Measurements from ENCODE around the gene CACNA2D3.

The CACNA2D3 gene

DNA sequence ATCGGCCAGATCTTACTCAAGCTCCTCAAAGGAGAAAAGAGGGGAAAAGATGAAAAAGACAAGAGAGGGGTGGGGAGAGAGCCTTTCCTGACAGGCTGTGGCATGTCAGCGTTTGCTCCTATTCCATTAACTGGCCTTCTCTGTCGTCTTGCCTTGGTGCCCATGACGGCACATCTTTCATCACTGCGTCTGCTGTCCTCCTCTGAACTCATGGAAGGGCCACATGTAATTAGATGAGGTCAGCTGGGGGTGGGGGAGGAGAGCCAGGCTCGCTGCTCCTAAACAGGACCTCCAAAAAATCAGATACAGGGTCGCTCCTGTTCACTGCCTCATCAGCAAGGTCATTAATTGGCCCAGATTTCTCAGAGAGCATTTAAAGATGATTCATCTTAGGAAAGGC, 755.8 kb downstream of the CACNA2D3 start:
- DNase-seq (ENCODE audit: low spot score) = no peak

DNA sequence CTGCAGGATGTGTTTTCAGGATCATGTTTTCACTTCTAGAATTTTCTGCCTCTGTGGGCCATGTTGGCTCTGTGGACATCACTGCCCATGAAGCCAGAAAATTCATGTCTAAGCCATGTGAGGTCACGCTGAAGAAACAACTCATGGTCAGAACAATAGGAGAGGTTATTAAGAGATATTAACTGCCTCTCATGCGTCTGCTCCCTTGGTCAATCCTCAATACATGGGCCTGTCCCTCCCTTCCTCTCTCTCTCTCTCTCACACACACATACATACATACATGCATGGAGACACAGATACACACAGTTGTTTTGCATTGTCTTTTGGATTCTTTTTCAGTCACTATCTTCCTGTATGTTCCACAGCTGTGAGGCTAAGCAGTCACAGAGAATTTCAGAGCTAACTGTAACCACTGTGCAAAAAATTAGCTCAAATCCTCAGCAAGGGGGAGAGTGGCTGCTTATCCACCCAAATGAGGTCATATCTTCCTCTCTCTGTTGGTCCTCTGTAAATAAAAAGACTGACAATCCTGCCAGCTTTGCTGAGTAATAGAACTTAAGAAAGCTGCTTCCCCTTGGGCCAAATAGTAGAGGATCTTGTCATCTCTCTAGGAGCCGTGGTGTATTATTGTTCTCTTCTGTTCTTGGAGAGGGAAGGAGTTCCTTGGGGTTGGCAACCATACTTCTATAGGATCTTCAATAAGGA, 759.9 kb downstream of the CACNA2D3 start:
- DNase-seq (ENCODE audit: low spot score) = no peak

DNA sequence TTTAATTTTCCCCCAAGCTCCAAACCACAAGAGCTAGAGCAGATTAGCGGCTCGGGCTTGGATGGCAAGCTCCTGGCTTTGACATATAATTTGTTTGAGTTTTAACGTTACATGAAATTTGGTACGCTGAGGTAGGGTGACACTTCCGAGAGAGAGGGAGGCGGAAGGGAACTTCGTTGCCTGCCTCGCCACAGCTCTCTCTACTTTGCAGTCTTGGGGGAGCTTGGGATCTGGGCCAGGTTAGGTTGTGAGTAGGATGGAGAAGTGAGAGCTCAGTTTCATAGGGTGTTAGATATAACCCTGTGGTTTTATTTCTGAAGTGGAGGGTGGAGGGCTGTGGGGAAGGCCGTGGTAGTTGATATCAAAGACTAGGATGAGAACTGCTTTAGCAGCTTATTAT, 765.8 kb downstream of the CACNA2D3 start:
- no peak for DNase-seq (ENCODE audit: low spot score)

DNA sequence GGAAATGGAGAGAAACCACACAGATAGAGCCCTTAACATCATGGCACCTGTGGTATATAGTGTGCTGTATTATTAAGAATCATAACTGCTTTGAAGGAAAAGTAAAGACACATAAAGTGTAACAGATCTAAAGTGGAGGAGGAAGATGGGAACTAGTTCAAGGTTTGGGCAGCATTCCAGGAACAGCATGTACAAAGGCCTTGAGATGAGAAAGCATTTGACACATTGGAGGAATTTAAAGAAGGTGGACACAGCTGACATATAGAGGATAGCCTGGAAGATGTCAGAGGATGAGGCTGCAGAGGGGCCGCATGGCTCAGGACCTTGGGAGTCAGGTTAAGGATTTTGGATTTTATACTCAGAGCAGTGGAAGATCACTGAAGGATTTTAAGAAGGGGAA, 766.5 kb downstream of the CACNA2D3 start:
- DNase-seq (ENCODE audit: low spot score) = no peak

DNA sequence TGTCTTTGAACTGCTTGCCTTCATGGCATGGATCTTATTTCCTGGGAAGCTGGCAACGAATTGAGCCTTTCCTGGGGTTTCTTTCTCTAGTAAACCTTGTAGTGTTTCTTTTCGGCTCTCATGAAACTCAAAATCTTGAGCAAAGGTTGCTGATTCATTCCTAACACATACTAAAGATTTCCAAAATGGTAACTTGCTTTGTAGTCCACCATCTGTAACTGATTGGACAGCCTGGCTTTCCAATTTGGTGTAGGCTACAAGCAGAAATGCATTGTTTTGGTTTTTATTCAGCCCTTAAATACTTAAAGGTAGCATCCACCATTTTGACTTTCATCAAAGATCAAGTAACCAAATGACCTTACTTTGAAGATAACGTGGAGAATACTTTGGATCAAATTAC, 767.4 kb downstream of the CACNA2D3 start:
- DNase-seq (ENCODE audit: low spot score) = no peak

DNA sequence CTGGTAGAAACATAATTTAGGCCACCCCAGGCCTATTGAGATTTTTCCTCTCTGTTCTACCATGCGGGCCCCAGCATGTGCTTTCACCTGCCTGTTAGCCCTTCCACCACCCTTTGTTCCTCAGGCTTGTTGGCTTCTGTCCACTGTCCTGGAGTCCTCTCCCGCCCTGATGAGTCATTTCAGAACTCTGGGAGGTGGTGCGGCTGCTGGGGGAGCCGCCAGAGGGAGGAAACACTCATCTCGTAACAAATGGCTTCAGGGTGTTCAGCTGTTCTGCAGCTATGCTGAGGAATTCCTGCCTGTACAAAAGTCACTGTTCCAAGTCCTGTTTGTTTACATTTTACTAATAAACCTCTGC, 769.2 kb downstream of the CACNA2D3 start:
- DNase-seq (ENCODE audit: low spot score) = no peak

DNA sequence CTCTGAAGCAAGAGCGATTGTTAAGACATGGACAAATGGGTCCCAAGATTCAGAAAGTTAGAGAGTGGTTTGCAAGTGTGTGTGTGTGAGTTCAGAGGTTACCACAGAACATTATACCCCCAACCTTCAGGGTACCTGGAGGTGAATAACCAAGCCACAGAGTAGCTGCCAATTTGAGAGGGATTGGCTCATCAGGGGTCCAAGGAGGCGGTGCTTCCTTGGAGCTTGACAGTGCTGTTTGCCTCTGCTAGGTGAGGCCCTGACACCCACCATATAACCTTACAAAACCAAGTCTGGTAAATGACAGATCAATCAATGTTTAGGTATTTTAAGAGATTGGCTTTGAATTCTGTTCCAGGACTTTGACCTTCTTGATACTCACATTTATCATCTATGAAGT, 769.8 kb downstream of the CACNA2D3 start:
- DNase-seq (ENCODE audit: low spot score) = no peak

DNA sequence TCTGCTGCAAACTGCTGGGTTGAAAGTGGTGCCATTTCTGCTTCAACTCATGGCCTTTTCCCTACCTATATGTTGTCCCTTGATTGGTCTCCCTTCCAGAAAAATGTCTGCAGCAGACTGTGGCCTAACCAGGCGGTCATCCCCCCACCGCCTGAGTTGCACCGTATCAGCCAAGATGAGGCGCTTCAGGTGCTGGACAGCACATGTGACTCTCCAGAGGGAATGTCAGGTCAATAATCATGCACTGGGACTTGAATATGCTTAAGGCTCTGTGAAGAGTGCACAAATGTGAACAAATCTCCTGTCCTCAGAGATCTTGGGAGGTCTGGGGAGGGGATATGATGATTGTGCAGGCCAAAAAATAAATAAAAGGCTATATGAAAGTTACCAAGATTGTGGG, 773.3 kb downstream of the CACNA2D3 start:
- DNase-seq (ENCODE audit: low spot score) = no peak

DNA sequence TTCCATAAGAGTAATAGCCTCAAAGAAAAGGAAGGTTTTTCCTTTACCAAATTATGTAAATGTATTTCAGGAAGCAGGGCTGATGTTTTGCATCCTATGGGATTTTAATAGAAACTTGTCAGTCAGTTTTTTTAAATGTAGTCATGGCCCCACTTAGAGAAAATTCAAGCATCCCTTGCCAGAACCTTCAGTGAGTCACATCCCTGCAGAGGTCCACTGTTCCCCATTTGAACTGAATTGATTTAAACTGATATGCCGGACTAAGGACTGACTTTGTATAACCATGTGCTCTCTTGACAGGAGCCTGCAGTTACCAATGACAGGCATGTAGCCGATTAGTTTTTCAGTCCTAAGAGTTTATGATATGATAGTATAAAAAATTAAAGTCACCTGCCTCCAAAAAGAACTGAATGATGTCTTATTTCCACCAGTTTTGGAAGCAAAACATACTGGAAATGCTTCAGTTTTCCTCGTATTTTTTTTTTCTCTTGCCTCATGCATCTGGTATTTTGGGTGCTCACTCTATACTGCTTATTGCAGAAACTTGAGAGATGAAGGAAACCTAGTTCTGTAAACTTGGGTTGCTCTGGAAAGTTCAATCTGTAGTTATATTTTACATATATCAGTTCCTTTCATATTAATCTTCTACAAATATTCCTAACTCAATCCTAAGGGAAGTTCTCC, 774.8 kb downstream of the CACNA2D3 start:
- DNase-seq (ENCODE audit: low spot score) = no peak

DNA sequence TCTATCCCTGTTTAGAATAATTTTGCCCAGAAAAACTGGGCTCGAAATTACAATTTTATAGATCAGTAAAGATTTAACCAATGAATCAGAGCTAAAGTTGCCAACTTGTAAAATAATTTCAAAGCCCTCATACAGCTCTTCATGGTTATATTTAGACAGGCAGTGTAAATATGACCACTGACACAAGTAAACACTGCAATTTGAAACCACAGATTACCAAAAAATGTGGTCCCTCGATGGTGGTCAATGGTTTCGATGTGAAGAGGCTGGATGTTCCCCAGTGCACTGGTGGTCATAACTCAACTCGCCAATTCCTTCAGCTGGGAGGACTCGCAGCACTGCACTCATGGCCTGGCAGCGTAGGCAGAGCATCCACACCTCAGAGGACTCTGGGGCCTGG, 776.9 kb downstream of the CACNA2D3 start:
- no peak for DNase-seq (ENCODE audit: low spot score)

DNA sequence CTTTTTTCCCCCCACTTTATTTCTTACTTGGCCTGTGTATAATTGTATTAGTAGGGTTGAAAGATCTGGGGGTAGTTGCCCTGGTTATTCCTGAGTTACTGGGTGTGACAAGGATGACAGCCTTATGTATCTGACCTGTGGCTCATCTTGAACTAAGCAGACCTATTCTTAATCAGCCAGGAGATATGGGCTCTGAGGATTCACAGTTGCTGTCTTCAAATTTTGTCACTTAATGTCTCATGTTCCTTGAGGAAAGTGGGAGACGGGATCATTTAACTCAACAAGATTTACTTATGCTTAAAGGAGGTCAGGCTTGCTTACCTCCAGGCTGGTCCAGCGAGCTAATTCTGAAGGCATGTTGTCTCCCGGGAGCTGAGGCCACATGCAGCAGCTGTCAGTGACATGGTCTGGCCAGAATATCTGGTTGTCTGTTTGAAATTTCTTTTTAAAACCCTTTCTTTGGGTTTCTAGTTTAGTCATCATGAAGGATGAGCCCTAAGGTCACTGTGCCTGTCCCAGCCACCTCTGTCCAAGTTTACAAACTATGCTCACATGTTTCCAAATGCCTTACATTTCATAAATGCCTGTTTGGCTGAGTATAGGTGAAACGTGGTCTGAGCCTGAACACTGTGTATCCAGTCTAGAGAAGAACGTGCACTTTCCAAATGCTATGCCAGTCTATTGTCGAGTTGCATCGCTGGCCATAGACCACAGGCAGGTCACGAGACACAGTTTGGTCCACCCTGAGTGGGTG, 778.7 kb downstream of the CACNA2D3 start:
- no peak for DNase-seq (ENCODE audit: low spot score)

DNA sequence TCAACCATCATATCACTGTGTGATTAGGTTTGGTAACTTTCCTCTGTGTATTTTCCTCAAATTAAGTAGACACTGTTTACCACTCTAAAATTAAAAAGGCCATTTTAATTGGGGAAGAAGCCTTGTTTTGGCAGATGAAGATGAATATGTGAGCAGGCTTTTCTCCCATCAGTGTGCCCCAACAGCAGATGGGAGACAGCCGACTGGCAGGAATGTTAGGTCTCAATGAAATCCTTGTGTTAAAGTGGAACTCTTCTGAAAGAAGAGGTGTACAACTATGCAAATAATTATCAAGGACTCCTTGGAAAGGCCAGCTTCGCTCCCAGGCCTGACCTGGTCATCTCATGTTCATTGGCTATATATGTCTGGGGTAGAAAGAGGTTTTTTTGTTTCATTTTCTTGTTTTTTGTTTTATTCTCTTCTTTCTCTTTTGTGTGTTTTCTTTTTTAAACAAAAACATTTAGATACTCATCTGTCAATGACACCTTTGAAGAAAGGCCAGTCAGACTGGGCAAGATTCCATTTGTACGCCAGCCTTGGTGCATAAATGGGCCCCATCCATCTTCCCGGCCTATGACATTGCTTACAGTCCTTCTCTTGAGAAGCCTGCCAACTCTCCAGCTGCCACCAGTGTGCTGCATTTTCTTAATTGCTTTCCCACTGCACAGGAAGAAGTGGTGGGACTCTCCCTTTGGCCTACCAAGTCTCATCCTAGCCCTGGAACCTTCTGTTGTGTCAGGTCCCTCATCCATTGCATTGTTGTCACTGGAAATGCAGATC, 779.7 kb downstream of the CACNA2D3 start:
- no peak for DNase-seq (ENCODE audit: low spot score)

DNA sequence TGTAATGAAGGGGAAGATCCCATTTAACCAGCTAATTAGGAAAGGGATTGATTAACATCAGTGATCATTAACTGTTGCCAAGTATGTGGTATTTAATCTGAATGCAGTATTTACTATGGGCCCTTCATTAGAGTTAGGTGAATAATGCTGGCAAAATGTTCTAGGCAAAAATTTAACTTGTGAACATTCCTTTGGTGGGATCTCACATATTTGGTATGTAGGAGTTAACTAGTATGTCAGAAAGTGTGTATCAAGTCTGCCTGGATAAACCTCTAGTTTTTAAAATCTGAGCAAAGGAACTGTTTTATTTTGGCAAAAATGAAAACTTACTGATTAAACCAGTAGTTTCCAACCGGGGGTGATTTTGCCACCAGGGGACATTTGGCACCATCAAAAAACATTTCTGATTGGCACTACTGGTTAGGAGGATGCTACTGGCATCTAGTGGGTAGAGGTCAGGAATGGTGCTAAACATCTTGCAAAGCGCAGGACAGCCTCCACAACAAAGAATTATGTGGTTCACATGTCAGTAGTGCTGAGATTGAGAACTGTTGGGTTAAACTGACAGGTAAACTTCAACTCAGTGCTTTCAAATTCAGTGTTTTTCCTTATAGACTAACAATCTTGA, 783.0 kb downstream of the CACNA2D3 start:
- no peak for DNase-seq (ENCODE audit: low spot score)

DNA sequence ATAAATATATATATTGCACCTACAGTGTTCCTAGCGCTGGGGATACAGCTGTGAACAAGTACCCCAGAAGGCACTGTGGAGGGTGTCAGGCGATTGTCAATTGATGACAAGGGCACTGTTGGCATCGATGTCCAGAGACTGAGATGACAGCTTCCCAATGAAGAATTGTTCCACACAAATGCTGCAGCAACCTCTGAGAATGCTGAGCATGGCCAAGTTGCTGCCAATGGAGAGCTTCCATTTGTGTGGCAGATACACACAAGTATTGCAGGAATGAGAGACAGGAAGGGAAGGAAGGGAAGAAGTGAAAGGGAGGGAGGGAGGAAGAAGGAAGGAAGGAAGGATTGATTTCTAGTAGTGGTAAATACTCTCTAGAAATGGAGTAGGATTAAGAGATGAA, 783.6 kb downstream of the CACNA2D3 start:
- no peak for DNase-seq (ENCODE audit: low spot score)

DNA sequence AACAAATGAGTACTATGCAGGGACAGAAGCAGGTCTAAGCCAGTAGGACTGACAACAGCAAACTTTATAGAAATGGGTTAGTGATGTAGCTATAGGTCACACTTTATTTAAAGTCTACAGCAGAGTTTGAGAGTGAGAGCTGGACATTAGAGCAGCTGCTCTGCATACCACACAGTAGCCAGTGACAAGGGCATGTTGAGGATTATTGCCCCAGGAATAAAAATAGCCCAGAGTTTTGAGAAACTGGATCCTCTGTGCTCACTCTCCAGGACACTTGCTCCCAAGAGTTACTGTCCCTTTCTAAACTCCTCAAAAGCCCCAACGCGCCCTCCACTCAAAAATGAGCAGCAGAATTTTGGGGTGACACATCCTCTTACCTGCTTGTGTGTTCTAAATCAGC, 784.4 kb downstream of the CACNA2D3 start:
- no peak for DNase-seq (ENCODE audit: low spot score)

DNA sequence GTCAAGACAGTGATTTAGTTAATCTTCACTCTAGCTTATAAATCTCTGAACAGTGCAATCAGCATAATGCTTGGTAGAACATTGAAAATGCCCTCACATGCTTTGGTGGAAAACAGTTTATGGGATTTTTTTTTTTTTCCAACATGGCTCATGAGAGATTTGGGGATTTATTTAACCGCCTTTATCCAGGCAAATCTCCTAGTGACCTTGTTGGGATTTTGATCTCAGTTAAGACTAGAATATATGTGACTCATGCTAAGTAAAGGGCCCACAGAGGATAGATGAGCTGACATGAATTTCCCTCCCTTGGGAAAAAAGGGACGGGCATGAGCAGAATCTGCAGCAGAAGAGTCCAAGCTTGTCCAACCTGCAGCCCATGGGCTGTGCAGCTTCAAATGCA, 786.8 kb downstream of the CACNA2D3 start:
- DNase-seq (ENCODE audit: low spot score) = no peak

DNA sequence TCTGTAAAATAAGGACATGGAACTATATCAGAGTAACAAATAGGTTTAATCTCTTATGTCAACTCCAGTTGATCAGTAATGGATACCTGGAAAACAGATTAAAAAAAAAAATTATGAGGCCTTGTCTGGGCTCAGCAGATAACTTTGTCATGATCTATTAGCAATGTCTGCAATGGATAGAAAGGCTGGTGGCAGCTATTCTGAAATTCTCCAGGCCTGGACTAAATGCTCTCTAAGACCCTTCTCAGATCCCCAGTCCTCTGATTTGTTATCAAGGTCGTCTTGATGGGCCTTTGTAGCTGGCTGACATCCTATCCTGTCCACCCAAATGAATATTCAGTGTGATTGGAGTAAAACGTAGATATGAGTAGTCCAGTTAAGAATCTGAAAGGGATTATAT, 791.8 kb downstream of the CACNA2D3 start:
- DNase-seq (ENCODE audit: low spot score) = no peak

DNA sequence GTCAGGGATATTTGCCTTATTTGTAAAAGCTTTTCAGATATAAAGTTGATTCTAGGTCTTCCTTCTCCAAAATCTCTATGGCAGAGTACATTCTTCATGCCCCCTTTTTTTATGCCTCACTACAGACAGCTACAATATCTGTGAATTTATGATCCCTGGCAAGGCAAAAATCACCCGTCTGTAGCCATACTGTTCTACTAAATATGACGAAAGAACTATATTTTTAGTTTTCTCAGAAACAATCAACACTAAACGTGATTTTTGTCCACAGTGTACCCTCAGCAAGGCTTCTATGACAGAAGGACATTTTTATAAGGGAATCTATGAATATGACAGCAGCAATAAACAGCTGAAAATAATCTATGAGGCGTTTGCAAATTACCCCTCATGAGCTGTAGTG, 792.8 kb downstream of the CACNA2D3 start:
- DNase-seq (ENCODE audit: low spot score) = no peak

DNA sequence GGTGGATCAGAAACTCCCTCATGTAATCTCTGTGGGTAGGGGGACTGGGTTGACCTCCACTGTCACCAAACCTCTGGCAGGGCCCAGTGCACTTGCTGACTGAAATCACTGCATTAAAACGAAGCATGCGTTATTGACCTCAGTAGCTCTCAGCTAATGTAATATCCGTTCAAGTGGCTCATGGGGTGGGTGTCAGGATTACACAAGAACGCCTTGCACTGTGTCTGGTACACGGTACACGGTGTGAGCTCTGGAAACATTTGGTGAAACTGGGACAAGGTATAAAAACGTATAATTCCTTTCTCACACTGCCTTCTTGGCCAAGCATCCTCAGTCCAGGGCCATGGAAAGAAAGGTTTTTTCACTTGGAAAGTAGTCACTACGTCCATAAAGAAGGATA, 793.6 kb downstream of the CACNA2D3 start:
- DNase-seq (ENCODE audit: low spot score) = no peak

DNA sequence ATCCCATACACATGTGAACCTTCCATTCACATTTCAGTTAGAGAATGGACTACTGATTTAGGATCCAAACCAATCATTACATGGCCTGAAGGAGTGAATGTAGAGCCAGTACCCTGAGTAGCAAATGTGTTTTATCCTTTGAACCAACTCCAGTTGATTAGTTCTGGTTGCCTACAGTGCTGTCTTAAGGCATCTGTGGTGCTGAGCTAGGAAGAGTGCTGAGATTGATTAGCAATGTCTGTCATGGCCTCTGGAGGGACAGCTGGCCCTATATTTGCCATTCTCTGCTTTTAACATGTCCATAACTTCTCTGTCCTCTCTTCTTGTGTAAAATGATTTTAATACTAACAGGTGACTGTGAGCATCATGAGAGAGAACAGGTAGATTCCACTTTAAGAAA, 794.4 kb downstream of the CACNA2D3 start:
- DNase-seq (ENCODE audit: low spot score) = no peak

DNA sequence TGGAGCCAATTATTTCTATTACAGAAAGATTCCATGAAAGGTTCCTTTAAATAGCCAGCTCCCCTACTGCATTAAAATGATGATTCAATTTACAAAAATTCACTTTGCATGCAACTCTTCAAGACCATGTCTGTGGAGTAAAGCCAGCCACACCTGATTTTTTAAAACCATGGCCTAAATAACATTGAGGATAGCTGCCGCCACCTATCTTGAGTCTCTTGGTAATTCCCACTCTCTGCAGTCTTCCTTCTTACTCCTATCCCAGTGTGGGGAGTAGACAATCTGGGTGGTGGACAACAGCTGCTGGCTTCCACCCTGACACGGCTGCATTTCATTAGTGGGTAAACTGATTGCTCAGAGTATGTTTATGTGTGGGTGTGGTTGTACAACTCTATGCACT, 794.8 kb downstream of the CACNA2D3 start:
- DNase-seq (ENCODE audit: low spot score) = no peak

DNA sequence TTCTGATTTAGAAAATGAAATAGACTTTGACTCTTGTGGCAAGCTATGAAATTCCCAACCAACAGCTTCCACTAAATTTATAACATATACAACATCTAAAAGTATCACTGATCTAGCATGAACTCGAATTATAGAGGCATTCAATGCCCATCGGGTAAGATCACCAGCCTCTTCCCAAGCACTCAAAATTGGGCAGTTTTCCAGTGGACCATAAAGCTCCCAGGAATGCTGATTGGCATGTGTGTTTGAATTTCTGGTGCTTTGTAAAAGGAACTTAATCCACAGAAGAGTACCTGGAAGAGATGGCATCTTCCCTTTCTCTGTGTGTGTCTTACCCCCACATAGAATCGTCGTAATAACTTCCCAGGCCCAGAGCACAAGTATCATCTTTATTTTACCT, 795.5 kb downstream of the CACNA2D3 start:
- no peak for DNase-seq (ENCODE audit: low spot score)
